ENCODE data around the gene ILDR2.

- no peak for TF ChIP-seq CTCF (IDR thresholded peaks at IDR 0.05; ENCODE audit: insufficient read depth, low read depth, low read length)
- TF ChIP-seq EZH2 (IDR thresholded peaks at IDR 0.05; ENCODE audit: insufficient read depth, low read length) = no peak
Observed at GRCh38 chr1:166948856-166949350, 26.4 kb downstream of the ILDR2 start.
